Measurements from ENCODE around the gene PRRC1. TPM values are rescaled to one million over a fixed set of nuclear protein-coding genes. Genes with fewer than 3 reads are reported as not detected.
A peak's percentile ranks its signal among the peaks of the same experiment; 100 is the strongest.
"Not testable (repeated sequence)": the region's sequence is repeated elsewhere in the genome, so short reads cannot be mapped to it uniquely, and the experiment has no call there.

PRRC1 gene
- total and polyA plus RNA-seq, 5 donors: 13.9 to 33.9 (median 29.7) TPM

DNA sequence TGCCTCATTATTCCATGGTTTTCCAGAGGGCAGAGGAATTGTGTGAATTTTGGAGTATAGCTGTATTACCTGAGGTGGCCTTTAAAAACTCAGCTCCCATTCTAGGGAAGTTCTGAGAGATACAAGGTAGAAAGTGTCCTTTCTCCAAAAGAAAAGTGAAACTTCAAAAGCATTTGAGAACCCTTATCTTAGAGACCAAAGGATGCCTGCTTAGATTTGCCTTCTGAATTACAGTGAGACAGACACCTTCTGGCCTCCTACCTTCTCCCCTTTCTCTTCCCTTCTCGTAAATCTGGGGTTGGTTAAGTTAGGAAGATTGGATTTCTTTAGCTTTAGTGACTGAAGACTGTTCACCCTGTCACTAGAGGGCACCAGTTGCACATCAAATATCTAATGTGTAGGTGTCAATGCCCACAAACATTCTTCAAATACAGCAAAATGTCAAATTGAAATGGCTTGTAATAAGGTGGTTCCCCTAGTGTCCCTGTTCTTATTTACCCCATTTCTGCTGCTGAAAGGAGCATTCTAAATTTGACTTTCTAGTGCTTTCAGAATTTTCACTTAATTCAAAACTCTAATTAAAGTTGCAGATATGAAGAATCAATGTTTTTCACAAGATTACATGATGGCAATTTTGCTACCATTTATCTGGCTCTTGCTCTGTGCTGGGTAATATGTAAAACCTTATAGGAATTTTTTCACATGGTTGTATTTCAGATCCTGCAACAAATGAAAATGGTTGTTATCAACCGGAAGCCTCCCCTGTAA, 46.7 kb downstream of the PRRC1 start:
- Histone ChIP-seq H3K27me3 (ENCODE audit: control insufficient read depth, insufficient read depth) (no peaks in the 10 kb centered on the region), H3K4me3 (ENCODE audit: low read length) (no peak overlapping the region), H3K27ac (ENCODE audit: low read length) (no peak overlapping the region), H3K4me1 (ENCODE audit: control insufficient read depth, insufficient read depth, low read length) (no peaks in the 10 kb centered on the region), H3K9me3 (ENCODE audit: control insufficient read depth, low read length) (no peaks in the 10 kb centered on the region)
- 54% methylated on average over 2 of the region's 2 CpGs for WGBS
- intact Hi-C loops (cut with DNase I): loop anchor here in 3 of 4 donors (10.0 kb wide), 3 partner anchors 181 to 641 kb away; no protein-coding TSS in a partner anchor
- ATAC-seq: peak; percentile 64 to 76
- DNase-seq: no peak

DNA sequence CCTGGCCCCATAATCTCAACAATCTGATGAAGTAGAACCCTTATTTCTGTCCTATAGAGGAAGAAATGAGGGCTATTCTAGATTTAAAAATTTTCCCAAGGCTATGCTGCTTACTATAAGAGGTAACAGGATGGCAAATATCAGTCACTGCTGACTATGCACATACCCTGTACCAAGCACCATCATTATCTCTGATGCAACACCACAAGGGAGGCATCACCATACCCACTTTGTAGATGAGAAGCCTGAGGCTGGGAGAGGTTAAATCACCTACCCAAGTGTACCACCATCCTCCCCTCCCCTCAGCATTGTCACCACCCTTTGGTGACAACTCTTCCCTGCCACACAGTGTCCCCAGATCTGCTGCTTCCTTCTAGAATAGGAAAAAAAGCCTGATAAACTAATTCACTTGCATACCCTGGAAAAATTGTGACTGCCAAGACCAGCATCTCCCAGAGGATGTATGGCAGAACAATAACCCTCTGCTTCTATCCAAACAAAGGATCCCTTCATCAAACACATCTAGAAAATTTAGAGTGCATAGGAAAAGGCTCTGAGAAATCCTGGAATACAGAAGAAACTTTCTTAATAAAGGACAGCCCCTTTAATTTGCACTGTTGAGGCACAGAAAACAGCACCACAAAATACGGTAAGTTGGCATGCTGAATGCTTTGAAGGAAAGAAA, 48.3 kb downstream of the PRRC1 start:
- WGBS: 65% methylated on average over 1 of the region's 1 CpG
- H3K4me1 ChIP-seq (ENCODE audit: control insufficient read depth, insufficient read depth, low read length): no peaks in the 10 kb centered on the region
- H3K4me3 ChIP-seq (ENCODE audit: low read length): no peak overlapping the region
- H3K9me3 ChIP-seq (ENCODE audit: control insufficient read depth, low read length): no peaks in the 10 kb centered on the region
- DNase-seq: no peak
- ATAC-seq: no peak
- no peaks in the 10 kb centered on the region for H3K27me3 ChIP-seq (ENCODE audit: control insufficient read depth, insufficient read depth)
- no peak overlapping the region for H3K27ac ChIP-seq (ENCODE audit: low read length)
- intact Hi-C loops (cut with DNase I): loop anchor here (5.0 to 10.0 kb wide), 5 partner anchors 179 to 639 kb away; no protein-coding TSS in a partner anchor

DNA sequence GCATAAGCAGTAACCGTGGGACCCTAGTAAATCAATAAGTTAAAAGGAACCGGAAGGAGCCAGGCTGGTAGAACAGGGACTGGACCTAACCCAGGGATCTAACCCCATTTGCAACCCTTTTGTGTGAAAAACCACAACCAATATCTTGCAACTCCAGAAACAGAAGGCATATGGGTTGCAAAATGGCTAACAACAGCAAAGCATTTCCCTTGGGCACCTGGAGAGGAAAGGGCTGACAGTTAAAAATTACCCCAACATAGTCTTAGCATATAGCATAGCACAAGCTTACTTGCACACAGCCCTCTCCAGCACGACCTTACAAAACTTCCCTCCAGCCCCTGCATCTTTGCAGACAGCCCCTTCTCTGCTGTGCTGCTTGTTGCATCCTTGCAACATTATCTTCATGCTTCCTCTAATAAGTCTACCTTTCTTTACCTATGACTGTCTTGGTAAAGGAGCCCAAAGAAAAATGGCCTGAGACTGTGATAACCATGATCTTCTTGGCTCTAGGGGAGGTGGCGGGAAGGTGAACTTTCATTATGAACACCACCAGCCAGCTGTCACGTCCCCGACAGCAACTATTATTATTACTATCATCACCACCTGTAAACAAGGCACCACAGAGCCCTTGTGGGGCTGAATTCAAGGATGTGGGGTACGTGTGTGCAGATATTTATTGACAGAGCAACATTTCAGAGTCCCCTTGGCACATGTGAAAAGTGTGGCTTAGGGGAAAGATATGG, 49.8 kb downstream of the PRRC1 start:
- H3K4me3 ChIP-seq (ENCODE audit: low read length): no peak overlapping the region
- H3K9me3 ChIP-seq (ENCODE audit: control insufficient read depth, low read length): no peaks in the 10 kb centered on the region
- no peak overlapping the region for H3K27ac ChIP-seq (ENCODE audit: low read length)
- intact Hi-C loops (cut with DNase I): loop anchor here (5.0 to 10.0 kb wide), 5 partner anchors 178 to 638 kb away; no protein-coding TSS in a partner anchor
- ATAC-seq (no peak), DNase-seq (no peak)
- 60% methylated on average over 7 of the region's 7 CpGs for WGBS
- H3K4me1 ChIP-seq (ENCODE audit: control insufficient read depth, insufficient read depth, low read length): no peaks in the 10 kb centered on the region
- H3K27me3 ChIP-seq (ENCODE audit: control insufficient read depth, insufficient read depth): no peaks in the 10 kb centered on the region

DNA sequence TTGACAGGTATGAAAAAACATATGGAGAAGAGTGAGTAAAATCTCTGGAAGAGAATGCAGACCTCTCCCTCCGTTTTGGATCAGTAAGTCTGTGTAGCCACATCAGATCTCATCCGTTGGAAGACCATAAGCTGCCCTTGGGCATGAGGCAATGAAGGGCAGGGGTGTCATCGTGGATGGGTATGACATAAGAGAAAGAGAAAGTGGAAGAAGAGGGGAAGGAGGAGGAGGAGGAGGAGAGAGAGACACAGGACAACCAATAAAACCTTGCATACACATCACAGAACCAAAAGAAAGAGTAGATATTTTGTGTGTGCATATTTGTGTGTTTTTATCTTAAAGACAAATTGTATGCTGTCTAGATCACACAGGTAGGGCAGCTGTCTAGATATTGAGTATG, 50.7 kb downstream of the PRRC1 start:
- Histone ChIP-seq H3K27ac (ENCODE audit: low read length) (no peak overlapping the region), H3K4me1 (ENCODE audit: control insufficient read depth, insufficient read depth, low read length) (no peaks in the 10 kb centered on the region), H3K27me3 (ENCODE audit: control insufficient read depth, insufficient read depth) (no peaks in the 10 kb centered on the region), H3K4me3 (ENCODE audit: low read length) (no peak overlapping the region), H3K9me3 (ENCODE audit: control insufficient read depth, low read length) (no peaks in the 10 kb centered on the region)
- intact Hi-C loops (cut with DNase I): loop anchor here (5.0 to 10.0 kb wide), 5 partner anchors 177 to 637 kb away; no protein-coding TSS in a partner anchor
- ATAC-seq: no peak
- no peak for DNase-seq
- 72% methylated on average over 3 of the region's 3 CpGs for WGBS

DNA sequence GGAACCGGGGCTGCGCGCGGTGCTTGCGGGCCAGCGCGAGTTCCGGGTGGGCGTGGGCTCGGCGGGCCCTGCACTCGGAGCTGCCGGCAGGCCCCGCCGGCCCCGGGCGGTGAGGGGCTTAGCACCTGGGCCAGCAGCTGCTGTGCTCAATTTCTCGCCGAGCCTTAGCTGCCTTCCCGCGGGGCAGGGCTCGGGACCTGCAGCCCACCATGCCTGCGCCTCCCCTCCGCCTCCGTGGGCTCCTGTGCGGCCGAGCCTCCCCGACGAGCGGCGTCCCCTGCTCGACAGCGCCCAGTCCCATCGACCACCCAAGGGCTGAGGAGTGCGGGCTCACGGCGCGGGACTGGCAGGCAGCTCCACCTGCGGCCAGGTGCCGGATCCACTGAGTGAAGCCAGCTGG, 52.0 kb downstream of the PRRC1 start:
- not testable (repeated sequence) for H3K27me3 ChIP-seq (ENCODE audit: control insufficient read depth, insufficient read depth); H3K27ac ChIP-seq (ENCODE audit: low read length); H3K4me1 ChIP-seq (ENCODE audit: control insufficient read depth, insufficient read depth, low read length); H3K4me3 ChIP-seq (ENCODE audit: low read length); H3K9me3 ChIP-seq (ENCODE audit: control insufficient read depth, low read length); ATAC-seq
- intact Hi-C loops (cut with DNase I): loop anchor here (5.0 to 10.0 kb wide), 5 partner anchors 175 to 635 kb away; no protein-coding TSS in a partner anchor
- WGBS: 63% methylated on average over 40 of the region's 40 CpGs
- peak in 1 of 3 donors; percentile 36 for DNase-seq

DNA sequence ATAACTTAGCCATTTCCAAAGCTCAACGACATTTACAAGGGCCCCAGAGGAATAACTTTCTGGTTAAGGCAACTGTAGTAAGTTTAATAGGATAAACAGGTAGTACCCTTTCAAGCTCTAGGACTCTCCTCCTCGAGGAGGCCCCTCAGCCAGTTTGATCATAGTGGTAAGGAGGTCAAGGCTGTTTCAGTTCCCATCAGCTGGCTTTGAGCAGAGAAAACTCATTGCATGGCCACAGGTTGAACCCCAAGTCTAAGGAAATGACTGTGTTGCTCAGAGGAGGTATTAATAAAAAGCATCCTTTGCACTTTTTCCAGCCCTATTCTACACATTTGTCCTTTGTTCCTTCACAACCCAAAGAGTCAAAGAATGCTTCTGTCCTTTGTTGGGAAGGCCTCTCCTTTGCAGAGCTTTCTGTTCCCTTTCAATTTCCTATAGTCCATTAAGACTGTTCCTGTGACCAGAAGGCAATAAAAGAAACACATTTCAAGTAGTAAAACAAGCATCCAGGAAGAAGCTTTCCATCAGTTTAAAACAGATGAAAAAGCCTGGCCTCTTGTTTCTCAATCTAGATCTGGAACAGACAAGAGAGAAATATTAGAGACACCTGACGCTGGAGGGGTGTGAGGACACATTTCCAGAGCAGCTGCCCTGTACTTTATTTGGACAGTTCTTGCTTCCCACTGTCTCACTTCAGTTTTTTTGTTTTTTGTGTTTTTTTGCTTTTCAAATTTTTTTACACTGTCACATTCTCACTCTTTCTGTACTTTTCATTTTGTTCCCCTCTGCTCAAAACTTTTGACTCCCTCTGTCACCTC, 54.1 kb downstream of the PRRC1 start:
- Histone ChIP-seq H3K27ac (ENCODE audit: low read length) (no peak overlapping the region), H3K4me1 (ENCODE audit: control insufficient read depth, insufficient read depth, low read length) (no peaks in the 10 kb centered on the region), H3K27me3 (ENCODE audit: control insufficient read depth, insufficient read depth) (no peaks in the 10 kb centered on the region), H3K9me3 (ENCODE audit: control insufficient read depth, low read length) (no peaks in the 10 kb centered on the region), H3K4me3 (ENCODE audit: low read length) (no peak overlapping the region)
- ATAC-seq (no peak), DNase-seq (no peak)
- intact Hi-C loops (cut with DNase I): no loop called here
- 73% methylated on average over 3 of the region's 3 CpGs for WGBS

DNA sequence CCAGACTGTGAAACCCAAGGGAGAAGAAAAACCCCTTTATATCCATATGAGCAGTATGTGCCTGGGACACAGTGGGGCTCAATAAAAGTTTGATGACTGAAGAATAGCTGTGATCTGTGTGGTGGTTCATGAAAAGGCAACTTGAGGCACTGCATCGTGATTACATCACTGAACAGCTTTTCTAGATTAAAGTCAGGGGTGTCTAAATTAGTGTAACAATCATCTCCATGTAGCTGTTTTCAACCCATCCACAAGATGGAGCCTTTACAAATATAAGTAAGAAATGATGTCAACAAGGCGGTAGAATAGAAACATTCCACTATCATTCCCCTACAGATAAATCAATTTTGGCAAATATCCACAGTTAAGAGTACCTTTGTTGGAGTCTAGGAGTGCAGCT, 55.5 kb downstream of the PRRC1 start:
- intact Hi-C loops (cut with DNase I): no loop called here
- Histone ChIP-seq H3K4me3 (ENCODE audit: low read length) (no peak overlapping the region), H3K4me1 (ENCODE audit: control insufficient read depth, insufficient read depth, low read length) (no peaks in the 10 kb centered on the region), H3K27me3 (ENCODE audit: control insufficient read depth, insufficient read depth) (no peaks in the 10 kb centered on the region), H3K9me3 (ENCODE audit: control insufficient read depth, low read length) (no peaks in the 10 kb centered on the region), H3K27ac (ENCODE audit: low read length) (no peak overlapping the region)
- ATAC-seq: no peak
- DNase-seq: no peak
- 89% methylated on average over 2 of the region's 2 CpGs for WGBS

DNA sequence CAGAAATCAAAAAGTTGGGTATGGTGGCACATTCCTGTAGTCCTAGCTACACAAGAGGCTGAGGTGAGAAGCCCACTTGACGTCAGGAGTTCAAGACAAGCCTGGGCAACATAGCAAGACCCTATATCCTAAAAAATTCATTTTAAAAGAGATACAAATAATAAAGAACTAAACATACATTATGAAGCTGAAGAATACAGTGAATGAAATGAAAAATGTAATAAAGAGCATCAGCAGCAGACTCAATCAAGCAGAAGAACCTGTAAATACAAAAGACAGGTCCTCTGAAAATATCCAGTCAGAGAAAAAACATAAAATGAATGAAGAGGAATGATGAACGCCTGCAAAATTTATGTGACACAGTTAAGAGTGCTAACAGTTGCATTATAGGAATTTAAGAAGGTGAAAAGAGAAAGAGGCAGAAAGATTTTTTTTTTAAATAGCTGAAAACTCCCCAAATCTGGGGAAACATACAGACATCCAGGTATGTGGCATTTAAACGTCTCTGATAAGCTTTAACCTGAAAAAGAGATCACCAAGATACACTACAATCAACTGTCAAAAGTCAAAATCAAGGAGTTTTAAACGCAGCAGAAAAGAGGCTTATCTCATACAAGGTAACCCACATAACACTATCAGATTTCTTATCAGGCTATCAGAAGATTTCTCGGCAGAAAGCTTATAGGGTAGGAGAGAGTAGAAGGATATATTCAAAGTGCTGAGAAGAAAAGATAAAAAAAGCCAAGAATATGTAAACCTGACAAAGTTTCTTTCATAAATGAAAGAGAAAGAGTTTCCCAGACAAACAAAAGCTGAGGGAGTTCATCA, 57.6 kb downstream of the PRRC1 start:
- no peak overlapping the region for H3K4me3 ChIP-seq (ENCODE audit: low read length)
- 71% methylated on average over 5 of the region's 5 CpGs for WGBS
- intact Hi-C loops (cut with DNase I): no loop called here
- H3K4me1 ChIP-seq (ENCODE audit: control insufficient read depth, insufficient read depth, low read length): no peaks in the 10 kb centered on the region
- H3K27ac ChIP-seq (ENCODE audit: low read length): no peak overlapping the region
- DNase-seq (no peak), ATAC-seq (no peak)
- no peaks in the 10 kb centered on the region for H3K9me3 ChIP-seq (ENCODE audit: control insufficient read depth, low read length)
- H3K27me3 ChIP-seq (ENCODE audit: control insufficient read depth, insufficient read depth): no peaks in the 10 kb centered on the region

DNA sequence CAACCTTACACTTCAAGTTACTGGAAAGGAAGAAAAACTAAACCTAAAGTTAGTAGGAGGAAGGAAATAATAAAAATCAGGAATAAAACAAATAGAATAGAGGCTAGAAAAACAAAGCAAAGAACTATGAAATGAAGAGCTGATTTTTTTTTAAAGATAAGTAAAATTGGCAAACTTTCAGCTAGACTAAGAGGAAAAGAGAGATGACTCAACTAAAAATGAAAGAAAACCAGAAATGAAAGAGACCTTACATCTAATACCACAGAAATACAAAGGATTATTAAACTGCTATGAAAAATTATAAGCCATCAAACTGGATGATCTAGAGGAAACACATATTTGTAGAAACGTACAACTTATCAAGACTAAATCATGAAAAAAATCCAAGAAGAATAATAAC, 60.0 kb downstream of the PRRC1 start:
- ATAC-seq: no peak
- Histone ChIP-seq H3K9me3 (ENCODE audit: control insufficient read depth, low read length) (no peaks in the 10 kb centered on the region), H3K27me3 (ENCODE audit: control insufficient read depth, insufficient read depth) (no peaks in the 10 kb centered on the region), H3K4me1 (ENCODE audit: control insufficient read depth, insufficient read depth, low read length) (no peaks in the 10 kb centered on the region), H3K4me3 (ENCODE audit: low read length) (no peak overlapping the region), H3K27ac (ENCODE audit: low read length) (no peak overlapping the region)
- intact Hi-C loops (cut with DNase I): no loop called here
- no peak for DNase-seq
- WGBS: 31% methylated on average over 1 of the region's 1 CpG

DNA sequence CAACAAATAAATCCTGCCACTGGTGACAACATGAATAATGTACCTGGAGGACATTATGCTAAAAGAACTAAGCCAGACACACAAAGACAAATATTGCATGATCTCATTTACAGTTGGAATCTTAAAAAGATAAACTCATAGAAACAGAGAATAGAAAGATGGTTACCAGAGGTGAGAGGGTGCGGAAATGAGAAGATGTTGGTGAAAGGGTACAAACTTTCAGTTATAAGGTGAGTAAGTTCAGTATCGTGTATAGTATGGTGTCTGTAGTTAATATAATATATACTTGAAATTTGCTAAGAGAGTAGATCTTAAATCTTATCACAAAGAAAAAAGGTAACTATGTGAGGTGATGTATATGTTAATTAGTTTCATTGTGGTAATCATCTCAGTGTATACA, 63.3 kb downstream of the PRRC1 start:
- DNase-seq: no peak
- Histone ChIP-seq H3K27me3 (ENCODE audit: control insufficient read depth, insufficient read depth) (no peaks in the 10 kb centered on the region), H3K4me3 (ENCODE audit: low read length) (no peak overlapping the region), H3K9me3 (ENCODE audit: control insufficient read depth, low read length) (no peaks in the 10 kb centered on the region), H3K27ac (ENCODE audit: low read length) (no peak overlapping the region), H3K4me1 (ENCODE audit: control insufficient read depth, insufficient read depth, low read length) (no peaks in the 10 kb centered on the region)
- WGBS: 97% methylated on average over 2 of the region's 2 CpGs
- intact Hi-C loops (cut with DNase I): no loop called here
- ATAC-seq: no peak
